Hypothalamus (tissue), 51 donors: ENCODE results near the gene ASAP3.
A peak's percentile ranks its signal among the peaks of the same experiment; 100 is the strongest.

Experiments used
- DNase-seq, 51 donors: peaks; one replicate each; lab custom pipeline; 2025; lab: John Stamatoyannopoulos, UW

Gene ASAP3

GRCh38 chr1:23483321-23484252 is at the start of gene ASAP3:
Gene ASAP3, minus strand, starts transcription at chr1:23484179. Its CDS starts 46 bp downstream, at chr1:23484133.
- peak in 28 of 51 donors; percentile 11 to 59 (median 32) for DNase-seq

GRCh38 chr1:23533246-23534023 is 49.5 kb upstream of the ASAP3 start:
- DNase-seq = no peak

GRCh38 chr1:23531562-23532094 is 47.6 kb upstream of the ASAP3 start:
- DNase-seq = no peak

- peak in 50 of 51 donors; percentile 13 to 86 (median 68) for DNase-seq
These were observed 47.0 kb upstream of the ASAP3 start, which contains the start of gene E2F2 for GRCh38 chr1:23530747-23531561. Gene E2F2, minus strand, starts transcription at chr1:23531233. Its CDS starts 440 bp downstream, at chr1:23530793.

- no peak for DNase-seq
These were observed 46.2 kb upstream of the ASAP3 start for GRCh38 chr1:23530087-23530746.

GRCh38 chr1:23529146-23530086 is 45.4 kb upstream of the ASAP3 start:
- DNase-seq = no peak

- DNase-seq = no peak
These were observed 44.4 kb upstream of the ASAP3 start for GRCh38 chr1:23528250-23528978.

- no peak for DNase-seq
These were observed 43.9 kb upstream of the ASAP3 start for GRCh38 chr1:23527900-23528249.

- DNase-seq = no peak
These were observed 43.4 kb upstream of the ASAP3 start for GRCh38 chr1:23527366-23527765.

- no peak for DNase-seq
These were observed 42.5 kb upstream of the ASAP3 start for GRCh38 chr1:23526329-23527041.

GRCh38 chr1:23525558-23526250 is 41.7 kb upstream of the ASAP3 start:
- no peak for DNase-seq

- DNase-seq = no peak
These were observed 40.9 kb upstream of the ASAP3 start for GRCh38 chr1:23524716-23525401.

- DNase-seq = no peak
These were observed 40.2 kb upstream of the ASAP3 start for GRCh38 chr1:23524163-23524562.

- DNase-seq = no peak
These were observed 38.4 kb upstream of the ASAP3 start for GRCh38 chr1:23522244-23522982.

GRCh38 chr1:23521588-23521987 is 37.6 kb upstream of the ASAP3 start:
- no peak for DNase-seq
